Epithelial cell of esophagus (primary cell): Measurements from ENCODE around the gene ZNF48.

Experiments
- DNase-seq: peaks from one replicate; pipeline ENCODE4 v3.0.0; 2010; ENCODE audit warnings: low read depth
- H3K4me3 ChIP-seq: 2 replicates; pipeline ENCODE4 v1.5.1; 2011; ENCODE audit warnings: mild to moderate bottlenecking, low read length, control low read depth
- TF ChIP-seq, protein P1 (sequence below): IDR thresholded peaks from 2 replicates; pipeline ENCODE4 v1.5.1; 2011; ENCODE audit warnings: low read depth, mild to moderate bottlenecking, low read length, control low read depth, inconsistent platforms; ENCODE audit not compliant: insufficient read depth; ENCODE audit errors: missing control alignments

ZNF48 gene

DNA sequence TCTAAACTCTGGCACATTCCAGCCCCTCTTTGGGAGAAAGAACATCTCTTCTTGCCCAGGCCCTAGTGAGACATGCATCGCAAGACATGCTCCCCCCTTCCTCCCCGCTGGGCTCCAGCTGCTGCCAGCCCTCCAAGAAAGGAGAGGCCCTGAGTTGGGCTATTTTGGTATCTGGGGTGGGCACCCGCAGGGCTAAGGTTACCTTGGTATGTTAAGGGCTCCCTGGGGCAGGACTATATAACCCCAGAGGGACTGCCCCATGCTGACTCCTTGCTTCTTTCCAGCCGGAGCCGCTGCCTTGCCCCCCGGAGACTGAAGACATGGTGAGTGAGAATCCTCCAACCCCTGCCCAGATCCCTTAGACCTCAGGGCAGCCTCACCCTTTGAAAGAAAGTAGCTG, 20.7 kb upstream of the ZNF48 start, which contains the start of gene MYL11:
TSS of gene MYL11 (plus strand) at position 265 of the 400 bp plus-strand sequence. CDS start at position 321, 56 bp downstream.
- TF ChIP-seq, protein P1, sequence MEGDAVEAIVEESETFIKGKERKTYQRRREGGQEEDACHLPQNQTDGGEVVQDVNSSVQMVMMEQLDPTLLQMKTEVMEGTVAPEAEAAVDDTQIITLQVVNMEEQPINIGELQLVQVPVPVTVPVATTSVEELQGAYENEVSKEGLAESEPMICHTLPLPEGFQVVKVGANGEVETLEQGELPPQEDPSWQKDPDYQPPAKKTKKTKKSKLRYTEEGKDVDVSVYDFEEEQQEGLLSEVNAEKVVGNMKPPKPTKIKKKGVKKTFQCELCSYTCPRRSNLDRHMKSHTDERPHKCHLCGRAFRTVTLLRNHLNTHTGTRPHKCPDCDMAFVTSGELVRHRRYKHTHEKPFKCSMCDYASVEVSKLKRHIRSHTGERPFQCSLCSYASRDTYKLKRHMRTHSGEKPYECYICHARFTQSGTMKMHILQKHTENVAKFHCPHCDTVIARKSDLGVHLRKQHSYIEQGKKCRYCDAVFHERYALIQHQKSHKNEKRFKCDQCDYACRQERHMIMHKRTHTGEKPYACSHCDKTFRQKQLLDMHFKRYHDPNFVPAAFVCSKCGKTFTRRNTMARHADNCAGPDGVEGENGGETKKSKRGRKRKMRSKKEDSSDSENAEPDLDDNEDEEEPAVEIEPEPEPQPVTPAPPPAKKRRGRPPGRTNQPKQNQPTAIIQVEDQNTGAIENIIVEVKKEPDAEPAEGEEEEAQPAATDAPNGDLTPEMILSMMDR, result no peak
- H3K4me3 ChIP-seq, result no peak within 1 kb of the TSS
- no peak for DNase-seq

DNA sequence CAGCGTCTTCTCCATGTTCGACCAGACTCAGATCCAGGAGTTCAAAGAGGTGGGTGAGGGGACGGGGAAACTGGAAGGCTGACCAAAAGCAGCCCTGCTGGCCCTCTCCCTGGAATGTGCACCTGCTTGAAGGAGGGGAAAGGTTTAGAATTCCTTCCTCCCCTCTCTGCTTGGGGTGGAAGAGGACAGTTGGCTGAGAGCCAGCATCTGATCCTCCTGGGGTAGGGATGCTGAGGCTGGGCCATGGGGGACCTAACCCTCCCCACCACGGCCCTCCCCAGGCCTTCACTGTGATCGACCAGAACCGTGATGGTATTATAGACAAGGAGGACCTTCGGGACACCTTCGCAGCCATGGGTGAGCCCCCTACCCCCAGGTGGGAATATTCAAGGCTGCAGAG, 19.4 kb upstream of the ZNF48 start:
- TF ChIP-seq, protein P1, result no peak
- DNase-seq, result no peak
- no peak overlapping the region for H3K4me3 ChIP-seq

DNA sequence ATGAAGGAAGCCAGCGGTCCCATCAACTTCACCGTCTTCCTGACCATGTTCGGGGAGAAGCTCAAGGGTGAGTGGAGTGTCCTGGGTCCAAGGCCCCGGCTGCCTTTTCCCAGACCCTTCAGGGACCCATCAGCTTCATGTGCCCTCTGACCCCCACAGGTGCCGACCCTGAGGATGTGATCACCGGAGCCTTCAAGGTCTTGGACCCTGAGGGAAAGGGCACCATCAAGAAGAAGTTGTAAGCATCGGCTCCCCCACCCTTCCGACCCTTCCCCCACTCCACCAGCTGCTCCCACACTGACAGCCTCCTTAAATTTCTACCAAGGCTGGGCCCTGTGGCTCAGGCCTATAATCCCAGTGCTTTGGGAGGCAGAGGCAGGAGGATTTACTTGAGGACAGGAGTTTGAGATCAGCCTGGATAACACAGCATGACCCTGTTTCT, 18.7 kb upstream of the ZNF48 start:
- TF ChIP-seq, protein P1, result no peak
- no peak for DNase-seq
- H3K4me3 ChIP-seq, result no peak overlapping the region

DNA sequence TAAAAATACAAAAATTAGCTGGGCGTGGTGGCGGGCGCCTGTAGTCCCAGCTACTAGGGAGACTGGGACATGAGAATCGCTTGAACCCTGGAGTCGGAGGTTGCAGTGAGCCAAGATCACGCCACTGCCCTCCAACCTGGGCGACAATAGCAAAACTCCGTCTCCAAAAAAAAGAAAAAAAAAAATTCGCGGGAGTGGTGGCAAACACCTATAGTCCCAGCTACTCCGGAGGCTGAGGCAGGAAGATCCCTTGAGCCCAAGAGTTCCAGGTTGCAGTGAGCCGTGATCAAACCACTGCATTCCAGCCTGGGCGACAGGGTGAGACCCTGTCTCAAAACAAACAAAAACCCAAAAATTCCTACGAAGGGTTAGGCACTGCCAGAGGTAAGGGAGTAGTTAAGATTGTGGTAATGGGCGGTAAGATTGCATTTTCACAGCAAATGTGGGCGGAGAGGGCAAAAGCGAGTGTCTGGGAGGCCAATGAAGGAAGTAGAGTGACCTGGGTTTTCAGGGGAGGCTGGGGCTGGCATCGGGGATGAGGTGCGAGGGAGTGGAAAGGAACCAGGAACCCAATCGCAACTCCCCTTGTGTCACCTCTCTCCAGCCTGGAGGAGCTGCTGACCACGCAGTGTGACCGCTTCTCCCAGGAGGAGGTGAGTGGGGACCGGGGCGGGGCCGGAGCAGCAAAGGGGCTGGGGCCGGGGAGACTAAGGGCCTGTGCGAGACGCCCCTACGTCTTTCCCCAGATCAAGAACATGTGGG, 18.0 kb upstream of the ZNF48 start:
- H3K4me3 ChIP-seq, result peak overlapping the region; percentile 70
- DNase-seq, result no peak
- TF ChIP-seq, protein P1, result no peak

DNA sequence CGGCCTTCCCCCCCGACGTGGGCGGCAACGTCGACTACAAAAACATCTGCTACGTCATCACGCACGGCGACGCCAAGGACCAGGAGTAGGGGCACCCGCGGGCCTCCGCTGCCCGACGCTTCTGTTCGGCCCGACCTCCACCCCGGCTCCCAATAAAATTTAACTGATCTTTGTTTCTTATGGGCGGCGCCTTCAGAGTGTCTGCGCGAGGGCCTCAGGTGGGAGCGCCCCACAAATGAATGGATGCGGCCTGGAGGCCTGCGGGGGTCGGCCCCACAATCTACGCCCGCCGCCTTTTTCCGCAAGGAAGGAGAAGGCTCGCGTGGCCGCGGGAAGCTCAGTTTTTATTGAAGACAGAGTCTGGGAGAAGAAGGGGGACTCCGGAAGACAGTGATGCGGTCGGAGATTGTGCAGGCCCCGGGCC, 17.4 kb upstream of the ZNF48 start:
- TF ChIP-seq, protein P1, result no peak
- peak; percentile 78 for DNase-seq
- H3K4me3 ChIP-seq, result peak overlapping the region; percentile 70

DNA sequence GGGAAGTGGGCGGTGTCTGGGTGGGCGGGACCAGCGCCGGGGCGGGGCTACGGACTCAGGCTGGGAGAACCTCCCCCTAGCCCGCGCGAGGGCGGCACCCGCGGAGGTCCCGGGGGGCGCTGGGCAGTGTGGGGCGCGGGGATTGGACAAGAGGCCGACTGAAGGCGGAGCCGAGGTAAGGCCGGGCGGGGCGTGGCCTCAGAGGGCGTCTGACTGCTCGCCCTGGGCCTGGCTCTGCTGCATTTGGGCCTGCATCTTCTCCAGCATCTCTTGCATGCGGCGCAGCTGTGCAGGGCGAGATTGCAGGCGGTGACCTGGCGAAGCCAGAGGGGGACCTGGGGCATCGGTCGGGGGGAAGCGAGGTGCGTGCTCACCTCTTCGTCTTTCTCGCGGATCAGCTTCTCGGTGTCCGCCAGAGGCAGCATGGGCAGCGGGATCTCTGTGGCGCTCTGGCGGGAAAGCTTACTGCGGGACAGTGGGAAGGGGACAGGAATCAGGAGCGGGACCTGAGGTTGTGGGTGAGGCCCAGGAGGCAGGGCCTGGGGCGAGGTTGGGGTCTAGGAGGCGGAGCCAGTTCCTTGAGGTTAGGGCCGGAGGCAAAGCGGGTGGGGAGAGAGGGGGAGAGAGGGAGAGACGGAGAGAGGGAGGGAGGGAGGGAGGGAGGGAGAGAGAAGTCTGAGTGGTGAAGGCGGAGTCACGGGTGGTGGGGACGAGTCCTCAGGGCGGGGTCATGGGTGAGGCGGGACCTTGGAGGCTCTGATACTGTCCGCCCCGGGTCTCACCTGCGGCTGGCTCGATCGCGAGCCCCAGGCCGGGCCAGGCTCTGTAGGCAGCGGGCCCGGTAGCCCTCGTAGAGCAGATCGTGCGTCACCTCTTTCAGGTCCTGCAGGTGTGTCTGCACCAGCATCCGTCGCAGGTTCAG, 16.7 kb upstream of the ZNF48 start:
- peak; percentile 99 for DNase-seq
- TF ChIP-seq, protein P1, result peak; percentile 35
- peak overlapping the region; percentile 70 for H3K4me3 ChIP-seq
